HepG2 (cell line): ENCODE measurements around the gene MYADML2. TPM values are rescaled to one million over a fixed set of nuclear protein-coding genes. Genes with fewer than 3 reads are reported as not detected.

Experiments used
- CREM ChIP-seq, 2 experiments: sonication (generic) in 1 of 2; formaldehyde crosslinking in 1 of 2; IDR thresholded peaks; 2 replicates each; pipeline versions ENCODE4 v1.4.0 to v1.6.1; 2016 to 2020; ENCODE audit warnings: antibody characterized with exemption in 1 of 2, mild to moderate bottlenecking in 1 of 2, missing genetic modification reagents in 1 of 2
- FIP1L1 ChIP-seq: fragments of 200-400 bp; formaldehyde crosslinking; IDR thresholded peaks from 2 replicates; pipeline ENCODE4 v1.6.1; 2018; ENCODE audit warnings: low read depth, mild to moderate bottlenecking, low read length, moderate library complexity, borderline replicate concordance; ENCODE audit not compliant: insufficient read depth
- JDP2 ChIP-seq: sonication (generic); formaldehyde crosslinking; IDR thresholded peaks from 2 replicates; pipeline ENCODE4 v1.8.1; 2022; ENCODE audit warnings: missing genetic modification reagents, borderline replicate concordance
- NCOR1 ChIP-seq: fragments of 200-600 bp; sonication (generic); IDR thresholded peaks from 2 replicates; pipeline ENCODE4 v1.7.0; 2017; ENCODE audit warnings: antibody characterized with exemption, low read length, borderline replicate concordance
- ZNF20 ChIP-seq: sonication (generic); formaldehyde crosslinking; IDR thresholded peaks from 2 replicates; pipeline ENCODE4 v1.4.0; 2020; ENCODE audit warnings: mild to moderate bottlenecking, moderate library complexity, missing genetic modification reagents
- ZNF772 ChIP-seq: sonication (generic); formaldehyde crosslinking; IDR thresholded peaks from 2 replicates; pipeline ENCODE4 v1.5.0; 2020; ENCODE audit warnings: mild to moderate bottlenecking, missing genetic modification reagents
- polyA plus RNA-seq, 8 experiments: library from polyadenylated mRNA; depleted of rRNA in 3 of 8; stranded (reverse) in 7 of 8; unstranded in 1 of 8; fragments of >200 nt; fragmentation: Illumina TruSeq in 4 of 8; extraction: Trizol in 4 of 8; gene quantifications; 2 replicates each; pipeline versions ENCODE4 v1.2.1 to v1.2.3, GENCODE V29; 2011 to 2016; ENCODE audit warnings: low read depth in 4 of 8, missing spikeins in 1 of 8, mixed read lengths in 1 of 8; ENCODE audit not compliant: insufficient read depth in 1 of 8
- total RNA-seq, 5 experiments: library from RNA; depleted of rRNA; stranded (reverse); fragments of >200 nt; fragmentation: Illumina TruSeq; extraction: Trizol; gene quantifications; 2 replicates each; pipeline ENCODE4 v1.2.3, GENCODE V29; 2016; ENCODE audit warnings: low read depth in 1 of 5
- TF ChIP-seq, protein P1 (sequence below), 2 experiments: sonication (generic) in 1 of 2; formaldehyde crosslinking in 1 of 2; IDR thresholded peaks; 2 replicates each; pipeline versions ENCODE4 v1.6.1 to v1.9.0; 2014 to 2022; ENCODE audit warnings: antibody characterized with exemption in 1 of 2, borderline replicate concordance in 1 of 2, inconsistent platforms in 1 of 2, low read depth in 1 of 2, missing genetic modification reagents in 1 of 2
- TF ChIP-seq, protein P2 (sequence below), 2 experiments: sonication (generic) in 1 of 2; formaldehyde crosslinking in 1 of 2; IDR thresholded peaks; 2 replicates each; pipeline versions ENCODE4 v1.4.0 to v1.6.1; 2018 to 2020; ENCODE audit warnings: missing genetic modification reagents in 2 of 2, borderline replicate concordance in 1 of 2, low read depth in 1 of 2, mild to moderate bottlenecking in 1 of 2, missing biosample characterization in 1 of 2
- TF ChIP-seq, protein P3 (sequence below): sonication (generic); formaldehyde crosslinking; IDR thresholded peaks from 2 replicates; pipeline ENCODE4 v1.8.0; 2022; ENCODE audit warnings: missing genetic modification reagents, mild to moderate bottlenecking, inconsistent platforms, borderline replicate concordance
- TF ChIP-seq, protein P4 (sequence below): sonication (generic); formaldehyde crosslinking; IDR thresholded peaks from 2 replicates; pipeline ENCODE4 v1.5.0; 2020; ENCODE audit warnings: missing genetic modification reagents
- TF ChIP-seq, protein P5 (sequence below): IDR thresholded peaks from 2 replicates; pipeline ENCODE4 v1.6.1; 2016; ENCODE audit warnings: low read depth, control low read depth
- TF ChIP-seq, protein P6 (sequence below): sonication (generic); formaldehyde crosslinking; IDR thresholded peaks from 2 replicates; pipeline ENCODE4 v1.4.0; 2020; ENCODE audit warnings: low read depth, mild to moderate bottlenecking, missing genetic modification reagents

MYADML2 gene
- total and polyA plus RNA-seq, 2 of the 13 experiments (the other 11 are each of a cell fraction or from before 2014, with no cell fraction given): not detected

DNA sequence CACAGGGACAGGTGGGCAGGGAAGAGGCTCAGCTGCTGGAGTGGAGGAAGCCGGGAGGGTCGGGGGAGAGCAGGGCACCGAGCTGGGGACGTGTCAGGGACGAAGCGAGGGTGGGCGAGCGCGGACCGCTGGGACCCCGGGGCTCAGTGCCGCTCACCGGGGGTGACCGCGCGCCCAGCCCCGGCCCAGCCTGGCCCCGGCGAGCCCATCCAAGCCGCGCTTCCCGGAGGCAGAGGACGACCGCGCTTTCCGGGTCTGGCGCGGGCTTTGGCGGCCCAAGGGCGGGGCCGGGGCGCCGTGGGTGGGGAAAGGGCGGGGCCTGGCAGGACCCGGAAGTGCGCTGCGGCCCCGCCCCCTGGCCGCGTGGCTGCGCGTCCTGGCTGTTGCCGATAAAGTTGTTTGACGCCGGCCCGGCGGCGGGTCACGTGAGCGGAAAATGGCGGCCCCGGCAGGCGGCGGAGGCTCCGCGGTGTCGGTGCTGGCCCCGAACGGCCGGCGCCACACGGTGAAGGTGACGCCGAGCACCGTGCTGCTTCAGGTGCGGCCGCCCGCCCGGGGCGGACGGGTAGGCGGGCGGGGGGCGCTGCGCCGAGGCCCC is 30.3 kb upstream of the MYADML2 start, which contains the start of gene ASPSCR1 (continued):
- TF ChIP-seq, protein P1, sequence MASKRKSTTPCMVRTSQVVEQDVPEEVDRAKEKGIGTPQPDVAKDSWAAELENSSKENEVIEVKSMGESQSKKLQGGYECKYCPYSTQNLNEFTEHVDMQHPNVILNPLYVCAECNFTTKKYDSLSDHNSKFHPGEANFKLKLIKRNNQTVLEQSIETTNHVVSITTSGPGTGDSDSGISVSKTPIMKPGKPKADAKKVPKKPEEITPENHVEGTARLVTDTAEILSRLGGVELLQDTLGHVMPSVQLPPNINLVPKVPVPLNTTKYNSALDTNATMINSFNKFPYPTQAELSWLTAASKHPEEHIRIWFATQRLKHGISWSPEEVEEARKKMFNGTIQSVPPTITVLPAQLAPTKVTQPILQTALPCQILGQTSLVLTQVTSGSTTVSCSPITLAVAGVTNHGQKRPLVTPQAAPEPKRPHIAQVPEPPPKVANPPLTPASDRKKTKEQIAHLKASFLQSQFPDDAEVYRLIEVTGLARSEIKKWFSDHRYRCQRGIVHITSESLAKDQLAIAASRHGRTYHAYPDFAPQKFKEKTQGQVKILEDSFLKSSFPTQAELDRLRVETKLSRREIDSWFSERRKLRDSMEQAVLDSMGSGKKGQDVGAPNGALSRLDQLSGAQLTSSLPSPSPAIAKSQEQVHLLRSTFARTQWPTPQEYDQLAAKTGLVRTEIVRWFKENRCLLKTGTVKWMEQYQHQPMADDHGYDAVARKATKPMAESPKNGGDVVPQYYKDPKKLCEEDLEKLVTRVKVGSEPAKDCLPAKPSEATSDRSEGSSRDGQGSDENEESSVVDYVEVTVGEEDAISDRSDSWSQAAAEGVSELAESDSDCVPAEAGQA (IDR thresholded peaks at IDR 0.05; ENCODE audit: low read depth): peak; percentile 91
- TF ChIP-seq, protein P1 (CRISPR knock-in tag; IDR thresholded peaks at IDR 0.05; ENCODE audit: borderline replicate concordance): peak; percentile 40; the same call in 1 of the 2 replicates
- TF ChIP-seq JDP2: no peak; the same call in 1 of the 2 replicates
- TF ChIP-seq NCOR1: peak; percentile 65; the same call in 1 of the 2 replicates
- peak; percentile 67; the same call in 1 of the 2 replicates for TF ChIP-seq ZNF20 (CRISPR knock-in tag)
- TF ChIP-seq, protein P2, sequence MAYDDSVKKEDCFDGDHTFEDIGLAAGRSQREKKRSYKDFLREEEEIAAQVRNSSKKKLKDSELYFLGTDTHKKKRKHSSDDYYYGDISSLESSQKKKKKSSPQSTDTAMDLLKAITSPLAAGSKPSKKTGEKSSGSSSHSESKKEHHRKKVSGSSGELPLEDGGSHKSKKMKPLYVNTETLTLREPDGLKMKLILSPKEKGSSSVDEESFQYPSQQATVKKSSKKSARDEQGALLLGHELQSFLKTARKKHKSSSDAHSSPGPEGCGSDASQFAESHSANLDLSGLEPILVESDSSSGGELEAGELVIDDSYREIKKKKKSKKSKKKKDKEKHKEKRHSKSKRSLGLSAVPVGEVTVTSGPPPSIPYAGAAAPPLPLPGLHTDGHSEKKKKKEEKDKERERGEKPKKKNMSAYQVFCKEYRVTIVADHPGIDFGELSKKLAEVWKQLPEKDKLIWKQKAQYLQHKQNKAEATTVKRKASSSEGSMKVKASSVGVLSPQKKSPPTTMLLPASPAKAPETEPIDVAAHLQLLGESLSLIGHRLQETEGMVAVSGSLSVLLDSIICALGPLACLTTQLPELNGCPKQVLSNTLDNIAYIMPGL (CRISPR knock-in tag; IDR thresholded peaks at IDR 0.05; ENCODE audit: borderline replicate concordance in 1 of 2, low read depth in 1 of 2): peak in 1 of 2 experiments; percentile 52; a peak in 2 of 4 replicates
- no peak for TF ChIP-seq CREM (IDR thresholded peaks at IDR 0.05)
- TF ChIP-seq CREM (CRISPR knock-in tag; IDR thresholded peaks at IDR 0.05): 0 out of 2 replicates have a peak, but pooled peaks have one; percentile 44
- TF ChIP-seq, protein P3, sequence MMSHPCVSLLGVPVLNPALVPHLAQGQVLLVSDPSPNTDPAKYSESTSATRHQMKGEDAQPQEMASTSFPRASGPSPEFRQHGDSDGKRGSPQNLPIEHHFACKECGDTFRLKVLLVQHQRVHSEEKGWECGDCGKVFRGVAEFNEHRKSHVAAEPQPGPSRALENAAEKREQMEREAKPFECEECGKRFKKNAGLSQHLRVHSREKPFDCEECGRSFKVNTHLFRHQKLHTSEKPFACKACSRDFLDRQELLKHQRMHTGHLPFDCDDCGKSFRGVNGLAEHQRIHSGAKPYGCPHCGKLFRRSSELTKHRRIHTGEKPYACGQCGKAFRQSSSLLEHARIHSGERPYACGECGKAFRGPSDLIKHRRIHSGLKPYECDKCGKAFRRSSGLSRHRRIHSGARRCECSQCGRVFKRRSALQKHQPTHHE (CRISPR knock-in tag): peak; percentile 97
- TF ChIP-seq, protein P4, sequence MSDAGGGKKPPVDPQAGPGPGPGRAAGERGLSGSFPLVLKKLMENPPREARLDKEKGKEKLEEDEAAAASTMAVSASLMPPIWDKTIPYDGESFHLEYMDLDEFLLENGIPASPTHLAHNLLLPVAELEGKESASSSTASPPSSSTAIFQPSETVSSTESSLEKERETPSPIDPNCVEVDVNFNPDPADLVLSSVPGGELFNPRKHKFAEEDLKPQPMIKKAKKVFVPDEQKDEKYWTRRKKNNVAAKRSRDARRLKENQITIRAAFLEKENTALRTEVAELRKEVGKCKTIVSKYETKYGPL (CRISPR knock-in tag): peak; percentile 51
- TF ChIP-seq FIP1L1: no peak
- TF ChIP-seq, protein P5, sequence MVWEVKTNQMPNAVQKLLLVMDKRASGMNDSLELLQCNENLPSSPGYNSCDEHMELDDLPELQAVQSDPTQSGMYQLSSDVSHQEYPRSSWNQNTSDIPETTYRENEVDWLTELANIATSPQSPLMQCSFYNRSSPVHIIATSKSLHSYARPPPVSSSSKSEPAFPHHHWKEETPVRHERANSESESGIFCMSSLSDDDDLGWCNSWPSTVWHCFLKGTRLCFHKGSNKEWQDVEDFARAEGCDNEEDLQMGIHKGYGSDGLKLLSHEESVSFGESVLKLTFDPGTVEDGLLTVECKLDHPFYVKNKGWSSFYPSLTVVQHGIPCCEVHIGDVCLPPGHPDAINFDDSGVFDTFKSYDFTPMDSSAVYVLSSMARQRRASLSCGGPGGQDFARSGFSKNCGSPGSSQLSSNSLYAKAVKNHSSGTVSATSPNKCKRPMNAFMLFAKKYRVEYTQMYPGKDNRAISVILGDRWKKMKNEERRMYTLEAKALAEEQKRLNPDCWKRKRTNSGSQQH: peak; percentile 85; the same call in 1 of the 2 replicates
- TF ChIP-seq, protein P6, sequence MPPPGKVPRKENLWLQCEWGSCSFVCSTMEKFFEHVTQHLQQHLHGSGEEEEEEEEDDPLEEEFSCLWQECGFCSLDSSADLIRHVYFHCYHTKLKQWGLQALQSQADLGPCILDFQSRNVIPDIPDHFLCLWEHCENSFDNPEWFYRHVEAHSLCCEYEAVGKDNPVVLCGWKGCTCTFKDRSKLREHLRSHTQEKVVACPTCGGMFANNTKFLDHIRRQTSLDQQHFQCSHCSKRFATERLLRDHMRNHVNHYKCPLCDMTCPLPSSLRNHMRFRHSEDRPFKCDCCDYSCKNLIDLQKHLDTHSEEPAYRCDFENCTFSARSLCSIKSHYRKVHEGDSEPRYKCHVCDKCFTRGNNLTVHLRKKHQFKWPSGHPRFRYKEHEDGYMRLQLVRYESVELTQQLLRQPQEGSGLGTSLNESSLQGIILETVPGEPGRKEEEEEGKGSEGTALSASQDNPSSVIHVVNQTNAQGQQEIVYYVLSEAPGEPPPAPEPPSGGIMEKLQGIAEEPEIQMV (CRISPR knock-in tag): 0 out of 2 replicates have a peak, but pooled peaks have one; percentile 42
- TF ChIP-seq ZNF772 (CRISPR knock-in tag): peak; percentile 78; the same call in 1 of the 2 replicates
